Ascending aorta (tissue), 2 donors: ENCODE results near the gene CRTC2. TPM values are rescaled to one million over a fixed set of nuclear protein-coding genes. Genes with fewer than 3 reads are reported as not detected.

Experiments
- DNase-seq, 2 donors: peaks; one replicate each; pipeline ENCODE4 v3.0.0-alpha.2; 2019; ENCODE audit warnings: low spot score in 2 of 2
- H3K27ac ChIP-seq, 2 donors: fragments of 200-600 bp; sonication (generic); one replicate each; pipeline ENCODE4 v1.5.1; 2016 to 2017; ENCODE audit warnings: mild to moderate bottlenecking in 1 of 2
- H3K27me3 ChIP-seq: fragments of 200-600 bp; sonication (generic); one replicate; pipeline ENCODE4 v1.5.1; 2017
- H3K36me3 ChIP-seq, 2 donors: fragments of 200-600 bp; sonication (generic); one replicate each; pipeline ENCODE4 v1.5.1; 2016
- H3K4me1 ChIP-seq, 2 donors: fragments of 200-600 bp; sonication (generic); one replicate each; pipeline ENCODE4 v1.5.1; 2016 to 2017; ENCODE audit warnings: mild to moderate bottlenecking in 1 of 2
- H3K4me3 ChIP-seq, 2 donors: fragments of 200-600 bp; sonication (generic); one replicate each; pipeline ENCODE4 v1.5.1; 2016 to 2017; ENCODE audit warnings: mild to moderate bottlenecking in 1 of 2
- H3K9me3 ChIP-seq, 2 donors: fragments of 200-600 bp; sonication (generic); one replicate each; pipeline ENCODE4 v1.5.1; 2016
- CTCF ChIP-seq, 3 experiments: fragments of 200-600 bp in 2 of 3; fragments of 450-650 bp in 1 of 3; sonication (generic) in 2 of 3; IDR thresholded peaks; one replicate each; pipeline ENCODE4 v1.5.1; 2016 to 2019; ENCODE audit warnings: antibody characterized with exemption in 3 of 3, mild to moderate bottlenecking in 1 of 3, moderate library complexity in 1 of 3
- intact Hi-C: fragments of 100-400 bp; cut with DNase I; formaldehyde crosslinking; loops from one replicate; pipeline ENCODE4 v1.15.1; 2023
- total RNA-seq: library from RNA; depleted of rRNA; stranded (reverse); fragments of >200 nt; gene quantifications from one replicate; pipeline ENCODE4 v1.1.0, GENCODE V29; 2016

Gene CRTC2
- total RNA-seq, 1 donor from 2014 or later: 10.1 TPM

DNA sequence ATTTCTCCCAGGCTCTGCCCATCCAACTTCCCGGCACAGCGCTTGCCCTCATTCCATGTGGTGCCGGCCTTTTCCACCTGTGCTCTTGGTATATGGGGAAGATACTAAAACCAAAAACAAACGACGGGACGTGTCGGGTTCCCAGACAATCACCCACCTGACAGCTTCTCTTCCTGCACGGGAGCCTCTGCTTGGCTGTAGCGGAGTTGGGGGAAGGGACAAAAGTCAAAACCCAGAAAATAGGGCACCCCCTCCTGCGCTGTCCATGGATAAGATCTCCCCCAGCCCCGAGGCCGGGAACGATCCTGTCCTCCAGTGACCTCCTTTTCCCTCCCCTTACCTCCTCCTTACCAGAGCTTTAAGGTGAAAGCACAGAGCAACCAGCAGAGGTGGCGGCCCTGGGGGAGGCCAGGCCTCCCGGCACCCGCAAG lies 18.4 kb upstream of the CRTC2 start:
- peak overlapping the region; percentile 89 to 90 for H3K4me3 ChIP-seq
- peak overlapping the region; percentile 89 to 92 for H3K27ac ChIP-seq
- no peaks in the 10 kb centered on the region for H3K9me3 ChIP-seq
- peaks cover 27 to 41% of the 10 kb centered on the region in 2 donors for H3K36me3 ChIP-seq
- no peak for TF ChIP-seq CTCF (IDR thresholded peaks at IDR 0.05)
- DNase-seq: no peak
- intact Hi-C loops: loop anchor here (1.0 kb wide), 1 partner anchor 10 kb away; the partner anchor contains the start of gene CREB3L4
- H3K4me1 ChIP-seq: peaks cover 6 to 14% of the 10 kb centered on the region in 2 donors
- H3K27me3 ChIP-seq: no peaks in the 10 kb centered on the region

DNA sequence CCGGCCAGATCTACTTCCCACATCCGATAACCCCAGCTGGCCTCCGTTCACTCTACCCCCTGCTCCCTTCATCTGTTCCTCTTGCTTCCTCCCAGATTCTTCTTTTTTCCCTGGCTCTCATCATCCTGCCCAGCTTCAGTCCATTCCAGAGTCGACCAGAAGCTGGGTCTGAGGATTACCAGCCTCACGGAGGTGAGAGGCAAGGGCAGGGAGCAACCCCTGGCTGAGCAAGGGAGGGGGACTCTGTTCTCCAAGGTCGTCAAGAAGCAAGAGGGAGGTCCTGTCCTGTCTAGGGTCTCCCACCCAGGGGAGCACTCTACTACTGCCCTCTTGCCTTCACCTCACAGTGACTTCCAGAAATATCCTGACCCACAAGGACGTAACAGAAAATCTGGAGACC lies 15.1 kb upstream of the CRTC2 start:
- no peaks in the 10 kb centered on the region for H3K9me3 ChIP-seq
- H3K4me3 ChIP-seq: no peak overlapping the region
- H3K4me1 ChIP-seq: peaks cover 6 to 14% of the 10 kb centered on the region in 2 donors
- TF ChIP-seq CTCF (IDR thresholded peaks at IDR 0.05): no peak
- intact Hi-C loops: no loop called here
- H3K27ac ChIP-seq: no peak overlapping the region
- peaks cover 27 to 32% of the 10 kb centered on the region in 2 donors for H3K36me3 ChIP-seq
- no peaks in the 10 kb centered on the region for H3K27me3 ChIP-seq
- DNase-seq: no peak

DNA sequence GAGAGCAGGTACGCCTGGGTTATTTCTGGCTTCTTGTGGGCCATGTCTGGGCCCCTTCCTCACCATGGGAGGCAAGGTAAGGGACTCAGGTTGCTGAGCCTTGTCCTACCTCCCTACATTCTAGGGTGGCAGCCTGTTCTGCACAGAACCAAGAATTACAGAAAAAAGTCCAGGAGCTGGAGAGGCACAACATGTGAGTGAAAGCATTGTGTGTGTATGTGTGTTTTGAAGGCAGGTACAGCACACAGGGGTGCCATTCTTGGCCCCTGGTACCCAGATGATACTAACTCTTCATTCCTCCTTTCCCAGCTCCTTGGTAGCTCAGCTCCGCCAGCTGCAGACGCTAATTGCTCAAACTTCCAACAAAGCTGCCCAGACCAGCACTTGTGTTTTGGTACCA lies 14.7 kb upstream of the CRTC2 start:
- TF ChIP-seq CTCF (IDR thresholded peaks at IDR 0.05): no peak
- H3K4me3 ChIP-seq: no peak overlapping the region
- H3K27ac ChIP-seq: no peak overlapping the region
- H3K4me1 ChIP-seq: peaks cover 6 to 14% of the 10 kb centered on the region in 2 donors
- peaks cover 27 to 32% of the 10 kb centered on the region in 2 donors for H3K36me3 ChIP-seq
- no peaks in the 10 kb centered on the region for H3K27me3 ChIP-seq
- intact Hi-C loops: no loop called here
- H3K9me3 ChIP-seq: no peaks in the 10 kb centered on the region
- no peak for DNase-seq

GRCh38 chr1:153970346-153970745 lies 11.9 kb upstream of the CRTC2 start:
- H3K9me3 ChIP-seq: no peaks in the 10 kb centered on the region
- peaks cover 18 to 25% of the 10 kb centered on the region in 2 donors for H3K36me3 ChIP-seq
- H3K27ac ChIP-seq: no peak overlapping the region
- H3K27me3 ChIP-seq: no peaks in the 10 kb centered on the region
- H3K4me3 ChIP-seq: no peak overlapping the region
- DNase-seq: no peak
- intact Hi-C loops: no loop called here
- TF ChIP-seq CTCF (IDR thresholded peaks at IDR 0.05): no peak
- H3K4me1 ChIP-seq: peaks cover 0 to 12% of the 10 kb centered on the region in 2 donors

DNA sequence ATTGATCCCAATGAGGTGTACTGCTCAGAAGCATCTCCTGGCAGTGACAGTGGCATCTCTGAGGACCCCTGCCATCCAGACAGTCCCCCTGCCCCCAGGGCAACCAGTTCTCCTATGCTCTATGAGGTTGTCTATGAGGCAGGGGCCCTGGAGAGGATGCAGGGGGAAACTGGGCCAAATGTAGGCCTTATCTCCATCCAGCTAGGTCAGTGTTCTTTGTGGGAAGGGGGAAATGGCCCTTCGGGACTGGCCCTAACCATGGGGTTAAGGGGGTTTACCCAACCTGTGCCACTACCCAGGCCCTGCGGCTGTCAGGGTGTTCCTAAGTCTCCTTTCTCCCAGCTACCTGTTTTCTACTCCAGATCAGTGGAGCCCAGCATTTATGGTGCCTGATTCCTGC lies 10.6 kb upstream of the CRTC2 start:
- peak overlapping the region in 1 of 2 donors; percentile 69 for H3K4me3 ChIP-seq
- peaks cover 4 to 12% of the 10 kb centered on the region in 2 donors for H3K36me3 ChIP-seq
- intact Hi-C loops: no loop called here

More for the DNA sequence above, 10.6 kb upstream of the CRTC2 start:
- Histone ChIP-seq H3K27ac (no peak overlapping the region), H3K9me3 (no peaks in the 10 kb centered on the region), H3K4me1 (peaks cover 6 to 14% of the 10 kb centered on the region in 2 donors), H3K27me3 (no peaks in the 10 kb centered on the region)
- TF ChIP-seq CTCF (IDR thresholded peaks at IDR 0.05): no peak
- DNase-seq: no peak
